Retina (tissue), 1 donor: ENCODE measurements around the gene SCLY.
"Not testable (repeated sequence)": the region's sequence is repeated elsewhere in the genome, so short reads cannot be mapped to it uniquely, and the experiment has no call there.

ENCODE experiments used
- DNase-seq: peaks from one replicate; pipeline ENCODE4 v3.0.0-alpha.2; 2016

Gene SCLY

GRCh38 chr2:238042090-238042489 lies 18.7 kb upstream of the SCLY start:
- DNase-seq: no peak

- no peak for DNase-seq
Measured at GRCh38 chr2:238042849-238043584, 17.8 kb upstream of the SCLY start.

GRCh38 chr2:238043851-238044250 lies 16.9 kb upstream of the SCLY start:
- no peak for DNase-seq

- DNase-seq: no peak
Measured at GRCh38 chr2:238045575-238045974, 15.2 kb upstream of the SCLY start.

GRCh38 chr2:238046725-238047270 lies 14.0 kb upstream of the SCLY start:
- no peak for DNase-seq

GRCh38 chr2:238053191-238053776 lies 7.5 kb upstream of the SCLY start:
- no peak for DNase-seq

GRCh38 chr2:238055841-238056240 lies 5.0 kb upstream of the SCLY start:
- no peak for DNase-seq

- DNase-seq: not testable (repeated sequence)
Measured at GRCh38 chr2:238057696-238058575, 2.9 kb upstream of the SCLY start.

- no peak for DNase-seq
Measured at GRCh38 chr2:238059505-238059904, 1.3 kb upstream of the SCLY start.

GRCh38 chr2:238060096-238060541 lies 682 bp upstream of the SCLY start:
- DNase-seq: no peak

GRCh38 chr2:238061315-238062202 lies 758 bp downstream of the SCLY start:
- DNase-seq: no peak

- DNase-seq: no peak
Measured at GRCh38 chr2:238063414-238064189, 2.8 kb downstream of the SCLY start.

- no peak for DNase-seq
Measured at GRCh38 chr2:238064376-238064775, 3.6 kb downstream of the SCLY start.

GRCh38 chr2:238065071-238065846 lies 4.5 kb downstream of the SCLY start:
- no peak for DNase-seq

- no peak for DNase-seq
Measured at GRCh38 chr2:238066218-238066617, 5.4 kb downstream of the SCLY start.

- DNase-seq: not testable (repeated sequence)
Measured at GRCh38 chr2:238066718-238067117, 5.9 kb downstream of the SCLY start.

- DNase-seq: no peak
Measured at GRCh38 chr2:238067939-238068338, 7.1 kb downstream of the SCLY start.

- DNase-seq: no peak
Measured at GRCh38 chr2:238069021-238069709, 8.4 kb downstream of the SCLY start.

GRCh38 chr2:238069877-238070276 lies 9.1 kb downstream of the SCLY start:
- no peak for DNase-seq

GRCh38 chr2:238075397-238075796 lies 14.6 kb downstream of the SCLY start:
- DNase-seq: no peak
